ENCODE data around the gene SPRR1A. TPM values are rescaled to one million over a fixed set of nuclear protein-coding genes. Genes with fewer than 3 reads are reported as not detected.

SPRR1A gene
- polyA plus RNA-seq, 1 donor (not counting 4 experiments of a cell fraction or from before 2014, with no cell fraction given), result 18.0 TPM

GRCh38 chr1:152960452-152961044 lies 23.3 kb upstream of the SPRR1A start:
- dilution Hi-C loops (cut with MboI; ENCODE audit: extremely low pct_ligation_motif_present, low sequenced_read_pairs), result no loop called here
- Histone ChIP-seq H3K36me3 (ENCODE audit: control insufficient read depth in 2 of 2, extremely low read depth in 1 of 2, insufficient read depth in 2 of 2, low read length in 2 of 2) (no peaks in the 10 kb centered on the region), H3K4me2 (ENCODE audit: control insufficient read depth, extremely low read depth, insufficient read depth, low read depth, low read length) (no peak overlapping the region), H3K27ac (ENCODE audit: control insufficient read depth, insufficient read depth, low read length) (no peak overlapping the region), H3K27me3 (ENCODE audit: control insufficient read depth, extremely low read depth, insufficient read depth, low read length) (no peaks in the 10 kb centered on the region), H3K9me1 (ENCODE audit: control insufficient read depth, extremely low read depth, insufficient read depth, low read length) (no peaks in the 10 kb centered on the region), H3K4me1 (ENCODE audit: control insufficient read depth, extremely low read depth, insufficient read depth, low read length) (no peaks in the 10 kb centered on the region), H4K20me1 (ENCODE audit: control insufficient read depth, extremely low read depth, insufficient read depth, low read length) (no peaks in the 10 kb centered on the region), H3K4me3 (ENCODE audit: control insufficient read depth in 2 of 3, extremely low read depth in 1 of 3, insufficient read depth in 2 of 3, low read depth in 1 of 3, low read length in 3 of 3) (no peak overlapping the region), H3K9ac (ENCODE audit: control insufficient read depth, extremely low read depth, insufficient read depth, low read length) (no peak overlapping the region), H2AFZ (ENCODE audit: control insufficient read depth, low read length) (no peak overlapping the region), H3K9me3 (ENCODE audit: control insufficient read depth, low read depth, low read length) (no peaks in the 10 kb centered on the region), H3K79me2 (ENCODE audit: control insufficient read depth, insufficient read depth, low read length) (no peaks in the 10 kb centered on the region)
- FAIRE-seq (no peak), DNase-seq (ENCODE audit: low read depth, low spot score) (no peak)
- TF ChIP-seq, protein P1, sequence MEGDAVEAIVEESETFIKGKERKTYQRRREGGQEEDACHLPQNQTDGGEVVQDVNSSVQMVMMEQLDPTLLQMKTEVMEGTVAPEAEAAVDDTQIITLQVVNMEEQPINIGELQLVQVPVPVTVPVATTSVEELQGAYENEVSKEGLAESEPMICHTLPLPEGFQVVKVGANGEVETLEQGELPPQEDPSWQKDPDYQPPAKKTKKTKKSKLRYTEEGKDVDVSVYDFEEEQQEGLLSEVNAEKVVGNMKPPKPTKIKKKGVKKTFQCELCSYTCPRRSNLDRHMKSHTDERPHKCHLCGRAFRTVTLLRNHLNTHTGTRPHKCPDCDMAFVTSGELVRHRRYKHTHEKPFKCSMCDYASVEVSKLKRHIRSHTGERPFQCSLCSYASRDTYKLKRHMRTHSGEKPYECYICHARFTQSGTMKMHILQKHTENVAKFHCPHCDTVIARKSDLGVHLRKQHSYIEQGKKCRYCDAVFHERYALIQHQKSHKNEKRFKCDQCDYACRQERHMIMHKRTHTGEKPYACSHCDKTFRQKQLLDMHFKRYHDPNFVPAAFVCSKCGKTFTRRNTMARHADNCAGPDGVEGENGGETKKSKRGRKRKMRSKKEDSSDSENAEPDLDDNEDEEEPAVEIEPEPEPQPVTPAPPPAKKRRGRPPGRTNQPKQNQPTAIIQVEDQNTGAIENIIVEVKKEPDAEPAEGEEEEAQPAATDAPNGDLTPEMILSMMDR (optimal IDR thresholded peaks at IDR 0.05 in 1 of 3, IDR thresholded peaks at IDR 0.05 in 1 of 3, conservative IDR thresholded peaks at IDR 0.05 in 1 of 3; ENCODE audit: extremely low read depth in 1 of 3, insufficient read depth in 2 of 3, low read length in 3 of 3), result peak in 2 of 3 experiments; percentile 22 to 25
- no peak for TF ChIP-seq EZH2 (IDR thresholded peaks at IDR 0.05; ENCODE audit: low read length)

DNA sequence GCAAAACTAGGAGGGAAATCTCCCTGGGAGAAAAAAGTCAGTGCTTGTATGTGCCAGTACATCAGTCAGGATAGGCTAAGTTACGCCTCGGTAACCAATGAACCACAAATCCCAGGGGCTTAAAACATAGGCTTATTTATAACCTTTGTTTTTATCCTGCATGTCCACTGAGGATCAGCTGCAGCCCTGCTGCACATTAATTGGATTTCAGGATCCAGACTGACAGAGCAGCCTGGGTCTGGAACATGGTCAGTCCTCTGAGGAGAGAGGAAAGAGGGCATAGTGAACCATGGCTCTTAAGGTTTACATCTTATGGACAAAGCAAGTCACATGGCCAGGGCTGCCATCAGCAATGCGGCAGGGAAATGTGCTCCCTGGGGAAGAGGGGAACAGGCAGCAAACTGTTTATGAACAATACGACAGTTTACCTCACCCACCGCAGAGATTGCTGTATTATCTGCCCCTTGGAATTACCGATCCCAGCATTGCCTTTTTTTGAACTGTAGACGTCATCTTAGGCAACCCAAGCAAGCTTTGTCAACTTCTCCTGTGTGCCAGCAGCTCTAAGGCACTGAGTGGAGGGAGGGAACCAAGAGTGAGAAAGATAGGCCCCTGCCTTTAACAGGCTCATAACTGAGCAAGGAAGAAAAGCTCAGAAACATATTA lies 22.5 kb upstream of the SPRR1A start:
- TF ChIP-seq, protein P1 (optimal IDR thresholded peaks at IDR 0.05 in 1 of 3, IDR thresholded peaks at IDR 0.05 in 1 of 3, conservative IDR thresholded peaks at IDR 0.05 in 1 of 3; ENCODE audit: extremely low read depth in 1 of 3, insufficient read depth in 2 of 3, low read length in 3 of 3), result no peak
- TF ChIP-seq EZH2 (IDR thresholded peaks at IDR 0.05; ENCODE audit: low read length), result no peak
- H3K4me2 ChIP-seq (ENCODE audit: control insufficient read depth, extremely low read depth, insufficient read depth, low read depth, low read length), result no peak overlapping the region
- H3K4me1 ChIP-seq (ENCODE audit: control insufficient read depth, extremely low read depth, insufficient read depth, low read length), result no peaks in the 10 kb centered on the region
- no peaks in the 10 kb centered on the region for H3K79me2 ChIP-seq (ENCODE audit: control insufficient read depth, insufficient read depth, low read length)
- H2AFZ ChIP-seq (ENCODE audit: control insufficient read depth, low read length), result no peak overlapping the region
- H3K4me3 ChIP-seq (ENCODE audit: control insufficient read depth in 2 of 3, extremely low read depth in 1 of 3, insufficient read depth in 2 of 3, low read depth in 1 of 3, low read length in 3 of 3), result no peak overlapping the region
- no peaks in the 10 kb centered on the region for H4K20me1 ChIP-seq (ENCODE audit: control insufficient read depth, extremely low read depth, insufficient read depth, low read length)
- no peaks in the 10 kb centered on the region for H3K9me1 ChIP-seq (ENCODE audit: control insufficient read depth, extremely low read depth, insufficient read depth, low read length)
- no peak overlapping the region for H3K27ac ChIP-seq (ENCODE audit: control insufficient read depth, insufficient read depth, low read length)
- DNase-seq (ENCODE audit: low read depth, low spot score) (no peak), FAIRE-seq (no peak)
- H3K36me3 ChIP-seq (ENCODE audit: control insufficient read depth in 2 of 2, extremely low read depth in 1 of 2, insufficient read depth in 2 of 2, low read length in 2 of 2), result no peaks in the 10 kb centered on the region
- H3K9me3 ChIP-seq (ENCODE audit: control insufficient read depth, low read depth, low read length), result no peaks in the 10 kb centered on the region
- H3K27me3 ChIP-seq (ENCODE audit: control insufficient read depth, extremely low read depth, insufficient read depth, low read length), result no peaks in the 10 kb centered on the region
- dilution Hi-C loops (cut with MboI; ENCODE audit: extremely low pct_ligation_motif_present, low sequenced_read_pairs), result no loop called here
- no peak overlapping the region for H3K9ac ChIP-seq (ENCODE audit: control insufficient read depth, extremely low read depth, insufficient read depth, low read length)

All from keratinocyte (primary cell).